Measurements from ENCODE around the gene HTRA3. TPM values are rescaled to one million over a fixed set of nuclear protein-coding genes. Genes with fewer than 3 reads are reported as not detected.
A peak's percentile ranks its signal among the peaks of the same experiment; 100 is the strongest.

HTRA3 gene
- total and polyA plus RNA-seq, 7 donors, result 7.2 to 26.4 (median 14.0) TPM

- TF ChIP-seq CTCF (IDR thresholded peaks at IDR 0.05), result no peak
- Histone ChIP-seq H3K4me3 (no peak overlapping the region), H3K36me3 (ENCODE audit: insufficient read depth in 1 of 2, low read depth in 1 of 2) (no peaks in the 10 kb centered on the region), H3K27me3 (ENCODE audit: insufficient read depth in 3 of 3, low read length in 2 of 3) (no peaks in the 10 kb centered on the region), H3K27ac (no peak overlapping the region), H3K4me1 (no peaks in the 10 kb centered on the region), H3K9me3 (no peaks in the 10 kb centered on the region)
- ATAC-seq, result no peak
- DNase-seq, result peak in 1 of 2 donors; percentile 32
- intact Hi-C loops (cut with DNase I), result no loop called here
- 90 to 93% (median 92%) methylated on average over 19 of the region's 19 CpGs for WGBS, 3 donors
Measured at GRCh38 chr4:8291701-8292477, 22.3 kb downstream of the HTRA3 start.

- intact Hi-C loops (cut with DNase I), result no loop called here
- H3K9me3 ChIP-seq, result no peaks in the 10 kb centered on the region
- no peaks in the 10 kb centered on the region for H3K27me3 ChIP-seq (ENCODE audit: insufficient read depth in 3 of 3, low read length in 2 of 3)
- peak in 1 of 2 donors; percentile 38 for DNase-seq
- no peaks in the 10 kb centered on the region for H3K4me1 ChIP-seq
- WGBS, 3 donors, result 90 to 94% (median 93%) methylated on average over 8 of the region's 8 CpGs
- no peak overlapping the region for H3K27ac ChIP-seq
- no peak for ATAC-seq
- no peaks in the 10 kb centered on the region for H3K36me3 ChIP-seq (ENCODE audit: insufficient read depth in 1 of 2, low read depth in 1 of 2)
- H3K4me3 ChIP-seq, result no peak overlapping the region
- TF ChIP-seq CTCF (IDR thresholded peaks at IDR 0.05), result no peak
Measured at GRCh38 chr4:8292478-8293107, 23.0 kb downstream of the HTRA3 start.

- H3K4me1 ChIP-seq, result no peaks in the 10 kb centered on the region
- no peaks in the 10 kb centered on the region for H3K9me3 ChIP-seq
- H3K4me3 ChIP-seq, result no peak overlapping the region
- H3K27ac ChIP-seq, result no peak overlapping the region
- intact Hi-C loops (cut with DNase I), result no loop called here
- no peak for TF ChIP-seq CTCF (IDR thresholded peaks at IDR 0.05)
- peak; percentile 7 to 53 for DNase-seq
- 87 to 93% (median 87%) methylated on average over 10 to 11 of the region's 11 CpGs for WGBS, 3 donors
- H3K36me3 ChIP-seq (ENCODE audit: insufficient read depth in 1 of 2, low read depth in 1 of 2), result no peaks in the 10 kb centered on the region
- no peaks in the 10 kb centered on the region for H3K27me3 ChIP-seq (ENCODE audit: insufficient read depth in 3 of 3, low read length in 2 of 3)
- no peak for ATAC-seq
Measured at GRCh38 chr4:8293131-8293975, 23.8 kb downstream of the HTRA3 start.

- Histone ChIP-seq H3K36me3 (ENCODE audit: insufficient read depth in 1 of 2, low read depth in 1 of 2) (no peaks in the 10 kb centered on the region), H3K4me3 (no peak overlapping the region), H3K27ac (no peak overlapping the region), H3K4me1 (no peaks in the 10 kb centered on the region), H3K9me3 (no peaks in the 10 kb centered on the region), H3K27me3 (ENCODE audit: insufficient read depth in 3 of 3, low read length in 2 of 3) (no peaks in the 10 kb centered on the region)
- DNase-seq, result peak; percentile 5 to 16
- no peak for TF ChIP-seq CTCF (IDR thresholded peaks at IDR 0.05)
- 84 to 97% (median 91%) methylated on average over 8 to 9 of the region's 9 CpGs for WGBS, 3 donors
- ATAC-seq, result no peak
- intact Hi-C loops (cut with DNase I), result no loop called here
Measured at GRCh38 chr4:8294036-8294435, 24.5 kb downstream of the HTRA3 start.

Measured in psoas muscle (tissue), 8 donors.